ENCODE data around the gene GRIK2. TPM values are rescaled to one million over a fixed set of nuclear protein-coding genes. Genes with fewer than 3 reads are reported as not detected.

Gene GRIK2
- total RNA-seq, 1 experiment from 2014 or later = 0.55 TPM

- POLR2A ChIA-PET (ENCODE audit: unreplicated experiment) = no interaction called here
- Histone ChIP-seq H3K27ac (ENCODE audit: low read length) (no peak overlapping the region), H3K4me1 (ENCODE audit: insufficient read depth, low read length) (no peaks in the 10 kb centered on the region), H3K9me3 (ENCODE audit: low read length) (no peaks in the 10 kb centered on the region), H2AFZ (ENCODE audit: low read length) (no peak overlapping the region), H3K9me2 (replicated peaks; ENCODE audit: low read length) (no peaks in the 10 kb centered on the region), H3K27me3 (ENCODE audit: low read length) (no peaks in the 10 kb centered on the region), H3K79me2 (ENCODE audit: low read length) (no peaks in the 10 kb centered on the region), H4K20me1 (ENCODE audit: low read length) (no peaks in the 10 kb centered on the region), H3K36me3 (ENCODE audit: low read depth, low read length) (no peaks in the 10 kb centered on the region), H3K9ac (ENCODE audit: low read length) (no peak overlapping the region), H3F3A (ENCODE audit: low read length, unreplicated experiment) (no peaks in the 10 kb centered on the region), H3K4me3 (ENCODE audit: low read length) (no peak overlapping the region), H3K4me2 (ENCODE audit: low read length) (no peak overlapping the region)
- ATAC-seq (no peak), DNase-seq (no peak)
- no peak for TF ChIP-seq EZH2phosphoT487 (IDR thresholded peaks at IDR 0.05; ENCODE audit: borderline replicate concordance, low read length)
- no peak for TF ChIP-seq EZH2 (IDR thresholded peaks at IDR 0.05; ENCODE audit: low read length, unreplicated experiment)
- no peak for TF ChIP-seq CTCF (conservative IDR thresholded peaks at IDR 0.05; ENCODE audit: low read depth, low read length)
- CTCF ChIA-PET = no interaction called here
- intact Hi-C loops (cut with micrococcal nuclease) = no loop called here
- no TSS peak for BruUV-seq (replicated peaks)
Measured at GRCh38 chr6:101486726-101487125, 93.2 kb downstream of the GRIK2 start.

GRCh38 chr6:101489456-101489855 is 95.9 kb downstream of the GRIK2 start:
- Histone ChIP-seq H4K20me1 (ENCODE audit: low read length) (no peaks in the 10 kb centered on the region), H3K9me3 (ENCODE audit: low read length) (no peaks in the 10 kb centered on the region), H3K79me2 (ENCODE audit: low read length) (no peaks in the 10 kb centered on the region), H2AFZ (ENCODE audit: low read length) (no peak overlapping the region), H3K4me2 (ENCODE audit: low read length) (no peak overlapping the region), H3K4me3 (ENCODE audit: low read length) (no peak overlapping the region), H3K4me1 (ENCODE audit: insufficient read depth, low read length) (no peaks in the 10 kb centered on the region), H3K9ac (ENCODE audit: low read length) (no peak overlapping the region), H3K27ac (ENCODE audit: low read length) (no peak overlapping the region), H3F3A (ENCODE audit: low read length, unreplicated experiment) (no peaks in the 10 kb centered on the region), H3K9me2 (replicated peaks; ENCODE audit: low read length) (no peaks in the 10 kb centered on the region), H3K36me3 (ENCODE audit: low read depth, low read length) (no peaks in the 10 kb centered on the region), H3K27me3 (ENCODE audit: low read length) (no peaks in the 10 kb centered on the region)
- ChIA-PET CTCF (no interaction called here), POLR2A (ENCODE audit: unreplicated experiment) (no interaction called here)
- BruUV-seq (replicated peaks) = no TSS peak
- DNase-seq = no peak
- no peak for ATAC-seq
- intact Hi-C loops (cut with micrococcal nuclease) = no loop called here
- TF ChIP-seq CTCF (conservative IDR thresholded peaks at IDR 0.05; ENCODE audit: low read depth, low read length) = no peak
- no peak for TF ChIP-seq EZH2phosphoT487 (IDR thresholded peaks at IDR 0.05; ENCODE audit: borderline replicate concordance, low read length)
- TF ChIP-seq EZH2 (IDR thresholded peaks at IDR 0.05; ENCODE audit: low read length, unreplicated experiment) = no peak

- ATAC-seq = no peak
- Histone ChIP-seq H3K4me1 (ENCODE audit: insufficient read depth, low read length) (no peaks in the 10 kb centered on the region), H3K4me2 (ENCODE audit: low read length) (no peak overlapping the region), H2AFZ (ENCODE audit: low read length) (no peak overlapping the region), H4K20me1 (ENCODE audit: low read length) (no peaks in the 10 kb centered on the region), H3K9me3 (ENCODE audit: low read length) (no peaks in the 10 kb centered on the region), H3K79me2 (ENCODE audit: low read length) (no peaks in the 10 kb centered on the region), H3K4me3 (ENCODE audit: low read length) (no peak overlapping the region), H3K9ac (ENCODE audit: low read length) (no peak overlapping the region), H3K36me3 (ENCODE audit: low read depth, low read length) (no peaks in the 10 kb centered on the region), H3K27ac (ENCODE audit: low read length) (no peak overlapping the region), H3F3A (ENCODE audit: low read length, unreplicated experiment) (no peaks in the 10 kb centered on the region), H3K9me2 (replicated peaks; ENCODE audit: low read length) (no peaks in the 10 kb centered on the region), H3K27me3 (ENCODE audit: low read length) (no peaks in the 10 kb centered on the region)
- ChIA-PET POLR2A (ENCODE audit: unreplicated experiment) (no interaction called here), CTCF (no interaction called here)
- DNase-seq = peak; percentile 23
- intact Hi-C loops (cut with micrococcal nuclease) = no loop called here
- BruUV-seq (replicated peaks) = no TSS peak
- TF ChIP-seq EZH2phosphoT487 (IDR thresholded peaks at IDR 0.05; ENCODE audit: borderline replicate concordance, low read length) (no peak), CTCF (conservative IDR thresholded peaks at IDR 0.05; ENCODE audit: low read depth, low read length) (no peak), EZH2 (IDR thresholded peaks at IDR 0.05; ENCODE audit: low read length, unreplicated experiment) (no peak)
Measured at GRCh38 chr6:101490857-101491256, 97.3 kb downstream of the GRIK2 start.
